Right renal pelvis (tissue), 4 donors: ENCODE measurements around the gene DEPP1. TPM values are rescaled to one million over a fixed set of nuclear protein-coding genes. Genes with fewer than 3 reads are reported as not detected.

Experiments used
- DNase-seq, 4 donors: peaks; one replicate each; pipeline ENCODE4 v3.0.0-alpha.2; 2013; ENCODE audit warnings: low read depth in 4 of 4, low spot score in 3 of 4, missing footprints in 1 of 4
- polyA plus RNA-seq, 4 donors: library from polyadenylated mRNA; unstranded; fragments of 120-200 nt; gene quantifications; one replicate each; pipeline ENCODE4 v1.2.1, GENCODE V29; 2013; ENCODE audit not compliant: insufficient read length in 4 of 4

DEPP1 gene
- polyA plus RNA-seq, 4 donors, result 6.8 to 10.3 (median 8.3) TPM

GRCh38 chr10:44956717-44957706 lies 21.6 kb downstream of the DEPP1 start:
- DNase-seq, result no peak

- no peak for DNase-seq
Measured at GRCh38 chr10:44956226-44956625, 22.4 kb downstream of the DEPP1 start.

GRCh38 chr10:44955413-44956070 lies 23.1 kb downstream of the DEPP1 start:
- DNase-seq, result no peak

GRCh38 chr10:44954962-44955361 lies 23.6 kb downstream of the DEPP1 start:
- no peak for DNase-seq

GRCh38 chr10:44954042-44954441 lies 24.6 kb downstream of the DEPP1 start:
- no peak for DNase-seq

- DNase-seq, result no peak
Measured at GRCh38 chr10:44952779-44953231, 25.8 kb downstream of the DEPP1 start.

- no peak for DNase-seq
Measured at GRCh38 chr10:44951576-44952226, 26.9 kb downstream of the DEPP1 start.

- no peak for DNase-seq
Measured at GRCh38 chr10:44950326-44951225, 28.0 kb downstream of the DEPP1 start.

- DNase-seq, result no peak
Measured at GRCh38 chr10:44949915-44950314, 28.7 kb downstream of the DEPP1 start.

GRCh38 chr10:44949127-44949802 lies 29.3 kb downstream of the DEPP1 start:
- DNase-seq, result no peak

- no peak for DNase-seq
Measured at GRCh38 chr10:44948642-44949041, 30.0 kb downstream of the DEPP1 start.

- no peak for DNase-seq
Measured at GRCh38 chr10:44947371-44948152, 31.0 kb downstream of the DEPP1 start.

- no peak for DNase-seq
Measured at GRCh38 chr10:44946205-44946604, 32.4 kb downstream of the DEPP1 start.

- DNase-seq, result no peak
Measured at GRCh38 chr10:44944354-44944753, 34.3 kb downstream of the DEPP1 start.

GRCh38 chr10:44939691-44940401 lies 38.8 kb downstream of the DEPP1 start:
- DNase-seq, result no peak

GRCh38 chr10:44938956-44939355 lies 39.7 kb downstream of the DEPP1 start:
- DNase-seq, result no peak

- DNase-seq, result no peak
Measured at GRCh38 chr10:44937196-44938005, 41.2 kb downstream of the DEPP1 start.
